GM12878 (cell line): ENCODE data around the gene TXNDC8. TPM values are rescaled to one million over a fixed set of nuclear protein-coding genes. Genes with fewer than 3 reads are reported as not detected.

Source experiments
- ATAC-seq: fragments of 200-7000 bp; cut with Tn5 transposase; 3 replicates; pipeline ENCODE4 v1.9.1; 2020; ENCODE audit warnings: mild to moderate bottlenecking, moderate library complexity
- BruUV-seq: library from RNA; stranded (reverse); fragments of 400-500 nt; replicated peaks from 2 replicates; lab custom pipeline; 2021; lab: Mats Ljungman, UMichigan
- CTCF ChIA-PET: fragments of 300-600 bp; sonication (Branson Sonifier 250); formaldehyde crosslinking; extraction: SDS; loops from one replicate; lab custom pipeline; 2021; ENCODE audit warnings: inconsistent platforms; lab: Yijun Ruan, JAX
- POLR2A ChIA-PET: fragments of 350-600 bp; formaldehyde crosslinking; extraction: SDS; loops from one replicate; lab custom pipeline; 2021; ENCODE audit warnings: inconsistent platforms; lab: Charles Lee
- RAD21 ChIA-PET: fragments of 300-600 bp; sonication (Branson Sonifier 250); formaldehyde crosslinking; loops from one replicate; lab custom pipeline; 2023; ENCODE audit warnings: antibody characterized with exemption; ENCODE audit not compliant: unreplicated experiment; lab: Charles Lee
- SMC1A ChIA-PET: fragments of 300-600 bp; sonication (Branson Sonifier 250); formaldehyde crosslinking; loops from one replicate; lab custom pipeline; 2023; ENCODE audit not compliant: unreplicated experiment, uncharacterized antibody; lab: Charles Lee
- DNase-seq: peaks from one replicate; pipeline ENCODE4 v3.0.0-alpha.2; 2011; ENCODE audit warnings: low read depth, low spot score
- FAIRE-seq: peaks from 3 replicates; lab custom pipeline; 2011; peaks lifted over from hg19 to GRCh38; lab: Jason Lieb, UNC
- H2AFZ ChIP-seq: 2 replicates; pipeline ENCODE4 v1.6.0; 2011; ENCODE audit warnings: low read depth, low read length, control low read depth; ENCODE audit not compliant: control insufficient read depth
- H3K27ac ChIP-seq: 2 replicates; pipeline ENCODE4 v1.5.1; 2011; ENCODE audit warnings: control low read depth; ENCODE audit not compliant: control insufficient read depth, insufficient read depth
- H3K27me3 ChIP-seq, 2 experiments: replicated peaks in 1 of 2; 2 replicates each; pipeline versions ENCODE4 v1.6.0 to v1.6.1; 2011; ENCODE audit warnings: low read length in 1 of 2; ENCODE audit not compliant: control insufficient read depth in 2 of 2, insufficient read depth in 2 of 2
- H3K36me3 ChIP-seq, 2 experiments: 2 replicates each; pipeline ENCODE4 v1.5.1; 2011; ENCODE audit warnings: low read length in 1 of 2; ENCODE audit not compliant: control insufficient read depth in 2 of 2, insufficient read depth in 2 of 2
- H3K4me1 ChIP-seq: 2 replicates; pipeline ENCODE4 v1.6.1; 2011; ENCODE audit warnings: mild to moderate bottlenecking, low read length, moderate library complexity, mixed read lengths; ENCODE audit not compliant: control insufficient read depth, insufficient read depth
- H3K4me2 ChIP-seq: 2 replicates; pipeline ENCODE4 v1.6.0; 2011; ENCODE audit warnings: control low read depth; ENCODE audit not compliant: control insufficient read depth, insufficient read depth
- H3K4me3 ChIP-seq: fragments of 200-600 bp; sonication (generic); 2 replicates; pipeline ENCODE4 v1.5.1; 2016
- H3K79me2 ChIP-seq: 2 replicates; pipeline ENCODE4 v1.6.0; 2011; ENCODE audit warnings: low read length; ENCODE audit not compliant: control insufficient read depth, insufficient read depth
- H3K9ac ChIP-seq: 2 replicates; pipeline ENCODE4 v1.8.0; 2011; ENCODE audit warnings: low read length, control low read depth, mixed read lengths; ENCODE audit not compliant: control insufficient read depth, insufficient read depth
- H3K9me3 ChIP-seq: replicated peaks from 3 replicates; pipeline ENCODE4 v1.5.1; 2011; ENCODE audit warnings: mild to moderate bottlenecking, low read length; ENCODE audit not compliant: control insufficient read depth, insufficient read depth
- H4K20me1 ChIP-seq: 2 replicates; pipeline ENCODE4 v1.6.0; 2011; ENCODE audit not compliant: control insufficient read depth, insufficient read depth
- HSF1 ChIP-seq: fragments of 150-350 bp; IDR thresholded peaks from 2 replicates; pipeline ENCODE4 v1.6.1; 2014; ENCODE audit warnings: mild to moderate bottlenecking, low read depth, low read length
- PML ChIP-seq: IDR thresholded peaks from 2 replicates; pipeline ENCODE4 v1.6.1; 2012; ENCODE audit warnings: low read length, inconsistent platforms
- SMARCA5 ChIP-seq: fragments of 450-650 bp; IDR thresholded peaks from 2 replicates; pipeline ENCODE4 v1.6.1; 2017; ENCODE audit warnings: mild to moderate bottlenecking
- SUZ12 ChIP-seq: fragments of 200-600 bp; sonication (generic); IDR thresholded peaks from one replicate; pipeline ENCODE4 v1.6.1; 2018; ENCODE audit warnings: antibody characterized with exemption, mild to moderate bottlenecking; ENCODE audit not compliant: unreplicated experiment
- YBX1 ChIP-seq: fragments of 450-650 bp; IDR thresholded peaks from 2 replicates; pipeline ENCODE4 v1.6.1; 2016; ENCODE audit warnings: antibody characterized with exemption
- ZZZ3 ChIP-seq: IDR thresholded peaks from 2 replicates; pipeline ENCODE4 v1.6.1; 2011; ENCODE audit warnings: low read depth; ENCODE audit not compliant: control insufficient read depth, insufficient read length
- WGBS: methylation state at CpG from one replicate; pipeline ENCODE4 v1.1.6; 2016; ENCODE audit warnings: low lambda C conversion rate; ENCODE audit not compliant: insufficient replicate concordance, insufficient coverage; ENCODE audit errors: missing lambda C conversion rate; 5-methylcytosine and 5-hydroxymethylcytosine counted together
- in situ Hi-C: fragments of 300-500 bp; cut with MboI; formaldehyde crosslinking; loops from 9 replicates; pipeline ENCODE4 v1.14.3; 2018; ENCODE audit warnings: mixed read lengths
- intact Hi-C: fragments of 100-400 bp; cut with micrococcal nuclease; formaldehyde crosslinking; loops from one replicate; pipeline ENCODE4 v1.14.2; 2022; ENCODE audit not compliant: unreplicated experiment
- polyA plus RNA-seq, 11 experiments: library from polyadenylated mRNA; depleted of rRNA in 4 of 11; unstranded in 6 of 11; stranded (reverse) in 5 of 11; fragments of >200 nt; fragmentation: Nextera tagmentation in 4 of 11; fragmentation: Illumina TruSeq in 1 of 11; extraction: Ambion mirVana in 4 of 11; extraction: Trizol in 1 of 11; gene quantifications; 1 replicate in 1 of 11; 2 replicates in 10 of 11; pipeline versions ENCODE4 v1.2.1 to v1.2.3, GENCODE V29; 2011 to 2016; ENCODE audit warnings: inconsistent platforms in 2 of 11, missing spikeins in 2 of 11, low read depth in 1 of 11
- total RNA-seq, 4 experiments: library from RNA; depleted of rRNA in 3 of 4; stranded (reverse); fragments of >200 nt in 3 of 4; fragmentation: Illumina TruSeq in 1 of 4; extraction: Trizol in 1 of 4; gene quantifications; 2 replicates each; pipeline versions ENCODE4 v1.2.1 to v1.2.3, GENCODE V29; 2013 to 2021
- TF ChIP-seq, protein P1 (sequence below): IDR thresholded peaks from 2 replicates; pipeline ENCODE4 v1.6.1; 2011; ENCODE audit warnings: borderline replicate concordance, low read depth, mild to moderate bottlenecking, moderate library complexity, mixed read lengths, low read length; ENCODE audit not compliant: insufficient read depth; ENCODE audit errors: extremely low read length
- TF ChIP-seq, protein P2 (sequence below): fragments of 450-650 bp; IDR thresholded peaks from 2 replicates; pipeline ENCODE4 v1.6.1; 2017; ENCODE audit warnings: low read depth, mild to moderate bottlenecking, moderate library complexity
- TF ChIP-seq, protein P3 (sequence below), 3 experiments: IDR thresholded peaks in 2 of 3; conservative IDR thresholded peaks in 1 of 3; 2 replicates each; pipeline ENCODE4 v1.5.1; 2011; ENCODE audit warnings: low read depth in 3 of 3, low read length in 3 of 3, mild to moderate bottlenecking in 3 of 3, control low read depth in 2 of 3, moderate library complexity in 2 of 3, inconsistent platforms in 1 of 3, mixed read lengths in 1 of 3; ENCODE audit not compliant: control insufficient read depth in 2 of 3, insufficient read depth in 1 of 3; ENCODE audit errors: extremely low read depth in 1 of 3

Gene TXNDC8
- total and polyA plus RNA-seq, 10 of the 15 experiments (the other 5 are each of a cell fraction or from before 2014, with no cell fraction given) = not detected

DNA sequence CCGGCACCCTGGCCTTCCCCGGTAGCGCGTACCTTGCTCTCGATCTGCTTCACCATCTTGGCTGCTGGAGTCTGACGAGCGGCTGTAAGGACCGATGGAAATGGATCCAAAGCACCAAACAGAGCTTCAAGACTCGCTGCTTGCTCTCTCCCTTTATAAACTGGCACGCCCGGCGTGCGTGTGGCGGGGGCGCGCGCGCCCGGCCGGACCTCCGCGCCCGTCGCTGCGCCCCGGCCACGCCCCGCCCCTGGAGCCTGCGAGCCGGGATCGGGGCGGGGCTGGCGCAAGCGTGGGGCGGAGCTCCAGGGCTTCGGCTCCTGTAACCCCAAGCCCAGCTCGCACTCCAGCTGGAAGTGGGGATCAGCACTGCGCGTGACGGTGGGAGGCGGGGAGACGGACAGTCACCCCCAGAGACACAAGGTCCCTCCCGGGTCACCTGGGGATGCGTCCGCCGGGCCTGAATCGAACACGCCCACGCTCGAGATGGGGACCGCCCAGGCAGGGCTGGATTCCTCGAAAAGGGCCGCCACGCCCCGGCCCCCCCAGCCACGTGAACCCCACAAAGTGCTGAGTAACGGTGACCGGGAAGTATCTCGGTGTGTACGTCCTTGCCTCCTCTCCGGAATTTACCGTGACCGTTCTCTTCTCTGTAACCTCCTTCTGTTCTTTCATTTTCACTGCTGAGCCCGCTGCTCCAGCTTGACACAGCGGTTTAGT, 81.1 kb downstream of the TXNDC8 start, which contains the start of gene TXN (continued):
- TF ChIP-seq, protein P1, sequence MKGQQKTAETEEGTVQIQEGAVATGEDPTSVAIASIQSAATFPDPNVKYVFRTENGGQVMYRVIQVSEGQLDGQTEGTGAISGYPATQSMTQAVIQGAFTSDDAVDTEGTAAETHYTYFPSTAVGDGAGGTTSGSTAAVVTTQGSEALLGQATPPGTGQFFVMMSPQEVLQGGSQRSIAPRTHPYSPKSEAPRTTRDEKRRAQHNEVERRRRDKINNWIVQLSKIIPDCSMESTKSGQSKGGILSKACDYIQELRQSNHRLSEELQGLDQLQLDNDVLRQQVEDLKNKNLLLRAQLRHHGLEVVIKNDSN = peak; percentile 55
- TF ChIP-seq, protein P2, sequence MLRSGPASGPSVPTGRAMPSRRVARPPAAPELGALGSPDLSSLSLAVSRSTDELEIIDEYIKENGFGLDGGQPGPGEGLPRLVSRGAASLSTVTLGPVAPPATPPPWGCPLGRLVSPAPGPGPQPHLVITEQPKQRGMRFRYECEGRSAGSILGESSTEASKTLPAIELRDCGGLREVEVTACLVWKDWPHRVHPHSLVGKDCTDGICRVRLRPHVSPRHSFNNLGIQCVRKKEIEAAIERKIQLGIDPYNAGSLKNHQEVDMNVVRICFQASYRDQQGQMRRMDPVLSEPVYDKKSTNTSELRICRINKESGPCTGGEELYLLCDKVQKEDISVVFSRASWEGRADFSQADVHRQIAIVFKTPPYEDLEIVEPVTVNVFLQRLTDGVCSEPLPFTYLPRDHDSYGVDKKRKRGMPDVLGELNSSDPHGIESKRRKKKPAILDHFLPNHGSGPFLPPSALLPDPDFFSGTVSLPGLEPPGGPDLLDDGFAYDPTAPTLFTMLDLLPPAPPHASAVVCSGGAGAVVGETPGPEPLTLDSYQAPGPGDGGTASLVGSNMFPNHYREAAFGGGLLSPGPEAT = 0 out of 2 replicates have a peak, but pooled peaks have one; percentile 41
- no peak; the same call in 1 of the 2 replicates for TF ChIP-seq SMARCA5

GRCh38 chr9:110255463-110256379, 81.9 kb downstream of the TXNDC8 start:
- in situ Hi-C loops = no loop called here
- under 1% methylated on average over 81 of the region's 81 CpGs for WGBS
- Histone ChIP-seq H3K27me3 (no peaks in the 10 kb centered on the region), H3K79me2 (peaks cover 67% of the 10 kb centered on the region), H2AFZ (peak overlapping the region; percentile 70), H3K4me3 (peak overlapping the region; percentile 92), H3K9ac (peak overlapping the region; percentile 92), H3K36me3 (no peaks in the 10 kb centered on the region), H3K9me3 (no peaks in the 10 kb centered on the region), H3K4me2 (peak overlapping the region; percentile 85), H4K20me1 (no peaks in the 10 kb centered on the region), H3K27ac (peak overlapping the region; percentile 91), H3K4me1 (peaks cover 24% of the 10 kb centered on the region)
- ChIA-PET POLR2A (interaction anchor here (0.6 to 1.2 kb wide), 4 partner anchors 107 to 343 kb away, joined by 4 to 6 read pairs (median 5); no protein-coding TSS in a partner anchor), RAD21 (interaction anchor here (0.6 to 2.4 kb wide), 7 partner anchors 39 to 368 kb away, joined by 3 to 16 read pairs (median 7); no protein-coding TSS in a partner anchor), SMC1A (no interaction called here), CTCF (interaction anchor here (1.3 to 1.5 kb wide), 2 partner anchors 72 to 368 kb away, joined by 3 to 4 read pairs; no protein-coding TSS in a partner anchor)
- peak; percentile 35 for ATAC-seq
- no peak for FAIRE-seq
- BruUV-seq = no TSS peak
- intact Hi-C loops = loop anchor here (5.0 to 10.0 kb wide), 4 partner anchors 201 to 1379 kb away; partner anchors contain the start of gene DNAJC25
- DNase-seq = no peak
- TF ChIP-seq, protein P3, sequence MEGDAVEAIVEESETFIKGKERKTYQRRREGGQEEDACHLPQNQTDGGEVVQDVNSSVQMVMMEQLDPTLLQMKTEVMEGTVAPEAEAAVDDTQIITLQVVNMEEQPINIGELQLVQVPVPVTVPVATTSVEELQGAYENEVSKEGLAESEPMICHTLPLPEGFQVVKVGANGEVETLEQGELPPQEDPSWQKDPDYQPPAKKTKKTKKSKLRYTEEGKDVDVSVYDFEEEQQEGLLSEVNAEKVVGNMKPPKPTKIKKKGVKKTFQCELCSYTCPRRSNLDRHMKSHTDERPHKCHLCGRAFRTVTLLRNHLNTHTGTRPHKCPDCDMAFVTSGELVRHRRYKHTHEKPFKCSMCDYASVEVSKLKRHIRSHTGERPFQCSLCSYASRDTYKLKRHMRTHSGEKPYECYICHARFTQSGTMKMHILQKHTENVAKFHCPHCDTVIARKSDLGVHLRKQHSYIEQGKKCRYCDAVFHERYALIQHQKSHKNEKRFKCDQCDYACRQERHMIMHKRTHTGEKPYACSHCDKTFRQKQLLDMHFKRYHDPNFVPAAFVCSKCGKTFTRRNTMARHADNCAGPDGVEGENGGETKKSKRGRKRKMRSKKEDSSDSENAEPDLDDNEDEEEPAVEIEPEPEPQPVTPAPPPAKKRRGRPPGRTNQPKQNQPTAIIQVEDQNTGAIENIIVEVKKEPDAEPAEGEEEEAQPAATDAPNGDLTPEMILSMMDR (IDR thresholded peaks at IDR 0.05 in 2 of 3, conservative IDR thresholded peaks at IDR 0.05 in 1 of 3; ENCODE audit: control insufficient read depth in 2 of 3, extremely low read depth in 1 of 3, insufficient read depth in 1 of 3, low read depth in 3 of 3, low read length in 3 of 3) = no peak
- TF ChIP-seq, protein P2 = 0 out of 2 replicates have a peak, but pooled peaks have one; percentile 30
- TF ChIP-seq HSF1 = no peak
- TF ChIP-seq PML = no peak
- TF ChIP-seq ZZZ3 = no peak
- no peak for TF ChIP-seq YBX1
- no peak for TF ChIP-seq SUZ12
